Keratinocyte (primary cell): ENCODE data around the gene RAB37.

Source experiments
- CTCF ChIP-seq, 3 experiments: IDR thresholded peaks in 1 of 3; conservative IDR thresholded peaks in 1 of 3; optimal IDR thresholded peaks in 1 of 3; 2 replicates in 2 of 3; 3 replicates in 1 of 3; pipeline versions ENCODE3 to v1.5.1; 2011; ENCODE audit warnings: low read length in 3 of 3, mild to moderate bottlenecking in 3 of 3, moderate library complexity in 2 of 3, control low read depth in 1 of 3, inconsistent platforms in 1 of 3; ENCODE audit not compliant: insufficient read depth in 2 of 3; ENCODE audit errors: extremely low read depth in 1 of 3
- EZH2 ChIP-seq: IDR thresholded peaks from one replicate; pipeline ENCODE4 v1.6.1; 2012; ENCODE audit warnings: inconsistent platforms, mild to moderate bottlenecking, low read length, moderate library complexity

DNA sequence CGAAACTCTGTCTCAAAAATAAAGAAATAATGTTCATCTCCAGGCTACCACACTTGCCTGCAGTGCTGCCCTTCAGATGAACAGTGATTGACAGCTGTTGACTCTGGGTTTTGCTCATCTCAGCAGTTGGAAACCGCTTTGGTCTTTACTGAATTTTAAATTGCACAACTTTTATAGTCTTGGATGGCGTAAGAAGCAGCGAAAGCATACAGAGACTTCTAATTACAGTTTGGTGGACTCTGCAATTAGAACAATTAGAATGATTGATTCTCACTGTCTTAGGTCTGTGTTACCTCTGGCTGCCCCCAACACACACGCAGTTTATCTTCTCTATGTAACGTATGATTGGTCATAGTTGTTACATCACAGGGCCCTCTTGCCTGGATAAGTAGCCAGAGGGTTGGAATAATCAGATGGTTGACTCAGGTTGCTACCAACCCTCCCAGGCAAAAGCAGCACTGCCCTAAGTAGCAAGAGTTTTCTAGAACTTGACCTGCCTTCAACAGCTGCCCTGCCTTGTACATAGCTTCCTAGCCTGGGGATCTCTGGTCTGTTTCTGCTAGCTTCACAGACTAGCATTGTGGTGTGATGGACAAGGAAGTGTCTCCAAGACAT, 41.0 kb downstream of the RAB37 start:
- no peak for TF ChIP-seq CTCF (optimal IDR thresholded peaks at IDR 0.05 in 1 of 3, IDR thresholded peaks at IDR 0.05 in 1 of 3, conservative IDR thresholded peaks at IDR 0.05 in 1 of 3; ENCODE audit: extremely low read depth in 1 of 3, insufficient read depth in 2 of 3, low read length in 3 of 3)
- no peak for TF ChIP-seq EZH2
